HG03457 (cell line): ENCODE measurements around the gene KRT36.

Experiments
- ATAC-seq: cut with Tn5 transposase; IDR thresholded peaks from one replicate; pipeline ENCODE4 v1.9.1; 2021; ENCODE audit warnings: moderate number of reproducible peaks; ENCODE audit not compliant: unreplicated experiment

Gene KRT36

GRCh38 chr17:41504246-41504977 lies 14.7 kb upstream of the KRT36 start:
- ATAC-seq, result no peak

GRCh38 chr17:41503202-41503601 lies 13.5 kb upstream of the KRT36 start:
- no peak for ATAC-seq

GRCh38 chr17:41500131-41500911 lies 10.6 kb upstream of the KRT36 start:
- ATAC-seq, result no peak

- no peak for ATAC-seq
These were observed 10.0 kb upstream of the KRT36 start for GRCh38 chr17:41499714-41500113.

GRCh38 chr17:41498276-41498675 lies 8.6 kb upstream of the KRT36 start:
- ATAC-seq, result no peak

GRCh38 chr17:41496803-41497484 lies 7.2 kb upstream of the KRT36 start:
- no peak for ATAC-seq

GRCh38 chr17:41494524-41494923 lies 4.8 kb upstream of the KRT36 start:
- ATAC-seq, result no peak

- ATAC-seq, result no peak
These were observed 3.1 kb upstream of the KRT36 start for GRCh38 chr17:41492771-41493170.

GRCh38 chr17:41492351-41492750 lies 2.6 kb upstream of the KRT36 start:
- ATAC-seq, result no peak

- no peak for ATAC-seq
These were observed 1.8 kb upstream of the KRT36 start for GRCh38 chr17:41491476-41491875.

GRCh38 chr17:41490000-41490990 lies 585 bp upstream of the KRT36 start:
- ATAC-seq, result no peak

GRCh38 chr17:41486809-41487530 lies 2.7 kb downstream of the KRT36 start:
- no peak for ATAC-seq

- ATAC-seq, result no peak
These were observed 3.4 kb downstream of the KRT36 start for GRCh38 chr17:41486316-41486715.

GRCh38 chr17:41484920-41485904 lies 4.5 kb downstream of the KRT36 start:
- ATAC-seq, result no peak

- no peak for ATAC-seq
These were observed 5.5 kb downstream of the KRT36 start for GRCh38 chr17:41483991-41484826.

- ATAC-seq, result no peak
These were observed 6.2 kb downstream of the KRT36 start for GRCh38 chr17:41483531-41483930.

GRCh38 chr17:41481036-41481435 lies 8.7 kb downstream of the KRT36 start, which contains the start of gene KRT35:
Gene KRT35 (minus strand): TSS chr17:41481151. CDS start chr17:41481097, 54 bp downstream.
- no peak for ATAC-seq

- ATAC-seq, result no peak
These were observed 9.1 kb downstream of the KRT36 start for GRCh38 chr17:41480581-41480980.
